ENCODE data around the gene PDCD4.
"Not testable (repeated sequence)": the region's sequence is repeated elsewhere in the genome, so short reads cannot be mapped to it uniquely, and the experiment has no call there.

The PDCD4 gene

GRCh38 chr10:110892602-110893288, 21.0 kb downstream of the PDCD4 start:
- no peak for DNase-seq

GRCh38 chr10:110893559-110894179, 21.9 kb downstream of the PDCD4 start:
- DNase-seq = no peak

GRCh38 chr10:110897184-110897583, 25.5 kb downstream of the PDCD4 start:
- no peak for DNase-seq

GRCh38 chr10:110898391-110898790, 26.7 kb downstream of the PDCD4 start:
- no peak for DNase-seq

- DNase-seq = no peak
Measured at GRCh38 chr10:110900983-110901382, 29.3 kb downstream of the PDCD4 start.

- DNase-seq = no peak
Measured at GRCh38 chr10:110901954-110902819, 30.5 kb downstream of the PDCD4 start.

GRCh38 chr10:110903280-110904278, 31.9 kb downstream of the PDCD4 start:
- DNase-seq = no peak

GRCh38 chr10:110910138-110910537, 38.4 kb downstream of the PDCD4 start:
- DNase-seq = no peak

GRCh38 chr10:110912374-110912773, 40.6 kb downstream of the PDCD4 start:
- DNase-seq = no peak

- no peak for DNase-seq
Measured at GRCh38 chr10:110914431-110914830, 42.7 kb downstream of the PDCD4 start.

- DNase-seq = no peak
Measured at GRCh38 chr10:110915035-110915434, 43.3 kb downstream of the PDCD4 start.

- DNase-seq = not testable (repeated sequence)
Measured at GRCh38 chr10:110915600-110915999, 43.9 kb downstream of the PDCD4 start.

GRCh38 chr10:110916554-110917346, 45.0 kb downstream of the PDCD4 start:
- no peak for DNase-seq

- DNase-seq = peak; percentile 91
Measured at GRCh38 chr10:110918269-110918642, 46.5 kb downstream of the PDCD4 start.

GRCh38 chr10:110918643-110919348, 47.1 kb downstream of the PDCD4 start, which contains the start of gene BBIP1:
Gene BBIP1, minus strand, starts transcription at chr10:110919180. Its CDS starts 1,023 bp downstream, at chr10:110918157.
- DNase-seq = no peak

- DNase-seq = peak; percentile 100
Measured at GRCh38 chr10:110919349-110919931, 47.7 kb downstream of the PDCD4 start, which contains the start of gene SHOC2. Gene SHOC2, plus strand, starts transcription at chr10:110919604. Its CDS starts 44,755 bp downstream, at chr10:110964359.

- DNase-seq = peak; percentile 18
Measured at GRCh38 chr10:110919971-110920881, 48.5 kb downstream of the PDCD4 start.

- no peak for DNase-seq
Measured at GRCh38 chr10:110923856-110924493, 52.2 kb downstream of the PDCD4 start.

- no peak for DNase-seq
Measured at GRCh38 chr10:110927461-110927860, 55.7 kb downstream of the PDCD4 start.

Measured in CD4-positive, alpha-beta T cell treated with Interleukin-15 for 1 hour (primary cell).